NCI-H2196 (cell line): ENCODE results near the gene EPS8.

Experiments
- DNase-seq: peaks from one replicate; lab custom pipeline; 2025; ENCODE audit not compliant: unreplicated experiment; lab: John Stamatoyannopoulos, UW

Gene EPS8

DNA sequence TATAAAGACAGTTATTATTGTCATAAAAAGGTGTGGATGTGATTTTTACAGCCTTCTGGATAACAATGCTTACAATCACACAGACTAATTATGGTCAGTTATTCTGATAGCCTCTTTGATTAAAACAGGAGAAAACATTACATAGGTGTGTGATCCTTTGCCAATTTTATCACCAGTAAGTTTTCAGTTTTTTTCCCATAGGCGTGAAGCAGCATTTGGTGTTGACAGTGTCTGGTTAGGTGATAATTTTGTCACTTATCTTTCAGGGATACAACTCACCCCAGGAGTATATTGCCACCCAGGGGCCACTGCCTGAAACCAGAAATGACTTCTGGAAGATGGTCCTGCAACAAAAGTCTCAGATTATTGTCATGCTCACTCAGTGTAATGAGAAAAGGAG lies 208.8 kb downstream of the EPS8 start:
- no peak for DNase-seq

DNA sequence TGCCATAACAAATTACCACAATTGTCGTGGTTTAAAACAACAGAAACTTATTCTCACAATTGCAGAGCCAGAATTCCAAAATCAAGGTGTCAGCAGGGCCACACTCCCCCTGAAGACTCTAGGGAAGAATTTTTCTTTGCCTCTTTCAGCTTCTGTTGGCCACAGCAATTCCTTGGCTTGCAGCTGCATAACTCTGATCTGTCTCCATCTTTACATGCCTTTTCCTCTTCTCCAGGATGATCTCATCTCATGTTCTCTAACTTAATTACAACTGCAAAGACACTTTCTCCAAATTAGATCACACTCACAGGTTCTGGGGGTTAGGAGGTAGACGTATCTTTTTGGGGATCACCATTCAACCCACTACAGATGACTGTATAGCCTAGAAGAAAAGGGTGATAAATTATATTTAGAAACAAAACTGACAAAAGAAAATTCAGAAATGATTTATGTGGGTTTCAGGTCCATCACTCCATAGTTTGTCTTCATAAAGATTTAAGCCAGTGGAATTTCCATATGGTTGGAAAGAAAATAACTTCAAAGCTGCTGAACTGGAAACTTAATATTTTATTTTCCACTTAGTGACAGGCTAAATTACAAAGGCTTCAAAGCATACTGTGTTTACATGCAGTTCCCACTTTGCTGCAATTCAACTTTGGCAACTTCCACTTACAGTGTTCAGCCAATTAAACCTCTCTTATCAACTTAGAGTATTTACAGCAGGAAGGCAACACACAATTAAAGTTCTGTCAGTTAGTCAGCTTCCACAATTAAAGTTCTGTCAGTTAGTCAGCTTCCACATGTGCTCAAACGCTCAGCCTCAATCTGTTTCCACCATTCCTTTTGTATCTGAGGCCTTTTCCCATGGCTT lies 213.3 kb downstream of the EPS8 start:
- DNase-seq: no peak

DNA sequence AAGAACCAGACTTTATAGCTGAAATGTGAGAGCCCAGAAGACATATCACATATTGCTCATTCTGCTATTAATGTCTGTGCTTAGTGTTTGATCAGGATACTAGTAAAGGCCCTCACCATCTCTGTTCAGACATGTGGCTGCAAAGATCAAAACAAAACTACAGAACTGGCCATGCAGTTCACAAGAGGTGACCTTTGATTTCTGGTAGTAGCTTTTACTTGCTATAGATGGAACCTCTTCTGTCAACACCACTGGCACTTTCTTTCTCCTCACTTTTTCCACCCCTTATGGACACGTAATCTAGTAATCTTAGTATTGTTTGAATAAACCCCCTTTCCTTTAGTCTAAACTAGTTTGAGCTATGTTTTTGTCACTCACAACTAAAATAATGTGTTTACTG lies 214.8 kb downstream of the EPS8 start:
- no peak for DNase-seq
